H9 (cell line): ENCODE measurements around the gene SH3RF2. TPM values are rescaled to one million over a fixed set of nuclear protein-coding genes. Genes with fewer than 3 reads are reported as not detected.
A peak's percentile ranks its signal among the peaks of the same experiment; 100 is the strongest.

Source experiments
- DNase-seq: peaks from one replicate; pipeline ENCODE4 v3.0.0-alpha.2; 2017
- H2AFZ ChIP-seq: one replicate; pipeline ENCODE4 v1.6.1; 2013; ENCODE audit warnings: mild to moderate bottlenecking, low read length, control low read depth, moderate library complexity
- H2AK5ac ChIP-seq: 2 replicates; pipeline ENCODE4 v1.6.1; 2013; ENCODE audit warnings: low read length, control low read depth, mixed read lengths; ENCODE audit not compliant: insufficient read length
- H2BK120ac ChIP-seq: one replicate; pipeline ENCODE4 v1.6.1; 2013; ENCODE audit warnings: low read depth, mild to moderate bottlenecking, low read length, control low read depth, inconsistent platforms; ENCODE audit not compliant: poor library complexity, severe bottlenecking
- H2BK12ac ChIP-seq: 2 replicates; pipeline ENCODE4 v1.6.1; 2013; ENCODE audit warnings: low read length, control low read depth, mixed read lengths, low read depth; ENCODE audit not compliant: insufficient read length
- H2BK15ac ChIP-seq: 2 replicates; pipeline ENCODE4 v1.6.1; 2013; ENCODE audit warnings: low read depth, low read length, control low read depth
- H2BK20ac ChIP-seq: one replicate; pipeline ENCODE4 v1.6.1; 2013; ENCODE audit warnings: low read depth, mild to moderate bottlenecking, low read length, control low read depth, inconsistent platforms; ENCODE audit not compliant: poor library complexity, severe bottlenecking
- H2BK5ac ChIP-seq: 2 replicates; pipeline ENCODE4 v1.6.1; 2013; ENCODE audit warnings: low read length, control low read depth, mixed read lengths; ENCODE audit not compliant: insufficient read length
- H3K14ac ChIP-seq: 2 replicates; pipeline ENCODE4 v1.6.1; 2013; ENCODE audit warnings: low read length, control low read depth; ENCODE audit not compliant: insufficient read depth
- H3K18ac ChIP-seq: 2 replicates; pipeline ENCODE4 v1.6.1; 2013; ENCODE audit warnings: low read depth, mild to moderate bottlenecking, mixed read lengths, low read length, control low read depth; ENCODE audit not compliant: insufficient read length
- H3K23ac ChIP-seq: 2 replicates; pipeline ENCODE4 v1.6.1; 2013; ENCODE audit warnings: low read length, control low read depth, mixed read lengths, low read depth; ENCODE audit not compliant: insufficient read length
- H3K23me2 ChIP-seq: 2 replicates; pipeline ENCODE4 v1.6.1; 2013; ENCODE audit warnings: low read depth, mild to moderate bottlenecking, mixed read lengths, low read length, control low read depth; ENCODE audit not compliant: insufficient read length, poor library complexity, severe bottlenecking
- H3K27ac ChIP-seq: 2 replicates; pipeline ENCODE4 v1.5.1; 2013; ENCODE audit warnings: low read length, control low read depth, mixed read lengths, low read depth; ENCODE audit not compliant: insufficient read length
- H3K27me3 ChIP-seq: 2 replicates; pipeline ENCODE4 v1.6.1; 2013; ENCODE audit warnings: low read length, control low read depth, inconsistent platforms; ENCODE audit not compliant: insufficient read depth
- H3K4ac ChIP-seq: 2 replicates; pipeline ENCODE4 v1.6.1; 2013; ENCODE audit warnings: low read depth, mild to moderate bottlenecking, control low read depth, inconsistent platforms, low read length, moderate library complexity
- H3K4me1 ChIP-seq: 2 replicates; pipeline ENCODE4 v1.6.1; 2013; ENCODE audit warnings: low read length, control low read depth, inconsistent platforms; ENCODE audit not compliant: insufficient read depth
- H3K4me2 ChIP-seq: 2 replicates; pipeline ENCODE4 v1.6.1; 2013; ENCODE audit warnings: low read length, control low read depth, mixed read lengths; ENCODE audit not compliant: insufficient read length, insufficient read depth
- H3K56ac ChIP-seq: 2 replicates; pipeline ENCODE4 v1.6.1; 2013; ENCODE audit warnings: low read depth, mild to moderate bottlenecking, mixed read lengths, low read length, control low read depth; ENCODE audit not compliant: insufficient read length
- H3K79me1 ChIP-seq: 2 replicates; pipeline ENCODE4 v1.6.1; 2013; ENCODE audit warnings: low read depth, mild to moderate bottlenecking, moderate library complexity, low read length, control low read depth, inconsistent platforms; ENCODE audit not compliant: insufficient read depth, poor library complexity, severe bottlenecking
- H3K79me2 ChIP-seq: 2 replicates; pipeline ENCODE4 v1.6.1; 2013; ENCODE audit warnings: low read length, control low read depth, inconsistent platforms; ENCODE audit not compliant: insufficient read depth
- H3K9ac ChIP-seq: 2 replicates; pipeline ENCODE4 v1.6.1; 2013; ENCODE audit warnings: low read length, control low read depth, mixed read lengths; ENCODE audit not compliant: insufficient read length; ENCODE audit errors: extremely low read depth
- H3K9me3 ChIP-seq: one replicate; pipeline ENCODE4 v1.6.1; 2013; ENCODE audit warnings: low read depth, low read length, inconsistent platforms; ENCODE audit not compliant: control insufficient read depth
- H3T11ph ChIP-seq: one replicate; pipeline ENCODE4 v1.6.1; 2013; ENCODE audit warnings: mild to moderate bottlenecking, low read length, control low read depth, inconsistent platforms
- H4K20me1 ChIP-seq: one replicate; pipeline ENCODE4 v1.6.1; 2013; ENCODE audit not compliant: control insufficient read depth, insufficient read length, insufficient read depth
- H4K5ac ChIP-seq: 2 replicates; pipeline ENCODE4 v1.6.1; 2013; ENCODE audit warnings: low read depth, mild to moderate bottlenecking, mixed read lengths, low read length, control low read depth; ENCODE audit not compliant: insufficient read length
- H4K8ac ChIP-seq: replicated peaks from 2 replicates; pipeline ENCODE4 v1.6.1; 2013; ENCODE audit warnings: low read length, control low read depth, mixed read lengths, low read depth; ENCODE audit not compliant: insufficient read length
- H4K91ac ChIP-seq: 2 replicates; pipeline ENCODE4 v1.6.1; 2013; ENCODE audit warnings: low read depth, mild to moderate bottlenecking, moderate library complexity, mixed read lengths, low read length, control low read depth; ENCODE audit not compliant: insufficient read length
- H3K27ac Mint-ChIP-seq, 3 experiments: 2 replicates in 2 of 3; 3 replicates in 1 of 3; pipeline ENCODE4 v1.8.0; 2020 to 2021; ENCODE audit warnings: mixed read lengths in 3 of 3, mild to moderate bottlenecking in 1 of 3, moderate library complexity in 1 of 3
- H3K27me3 Mint-ChIP-seq: 2 replicates; pipeline ENCODE4 v1.8.0; 2021; ENCODE audit warnings: low read depth, mild to moderate bottlenecking, moderate library complexity, mixed read lengths
- H3K36me3 Mint-ChIP-seq, 3 experiments: 2 replicates in 2 of 3; 3 replicates in 1 of 3; pipeline ENCODE4 v1.8.0; 2020 to 2021; ENCODE audit warnings: low read depth in 3 of 3, mixed read lengths in 3 of 3; ENCODE audit not compliant: insufficient read depth in 1 of 3
- H3K4me1 Mint-ChIP-seq, 2 experiments: 2 replicates each; pipeline ENCODE4 v1.8.0; 2020; ENCODE audit warnings: mixed read lengths in 2 of 2
- H3K4me3 Mint-ChIP-seq, 2 experiments: 2 replicates in 1 of 2; 3 replicates in 1 of 2; pipeline ENCODE4 v1.8.0; 2020 to 2021; ENCODE audit warnings: mild to moderate bottlenecking in 2 of 2, mixed read lengths in 2 of 2, moderate library complexity in 1 of 2
- H3K9me3 Mint-ChIP-seq, 2 experiments: 2 replicates in 1 of 2; 3 replicates in 1 of 2; pipeline ENCODE4 v1.8.0; 2020; ENCODE audit warnings: mild to moderate bottlenecking in 2 of 2, mixed read lengths in 2 of 2, moderate library complexity in 1 of 2
- CTCF ChIP-seq: fragments of 200-600 bp; sonication (generic); conservative IDR thresholded peaks from 3 replicates; pipeline ENCODE4 v1.8.0; 2021; ENCODE audit warnings: antibody characterized with exemption, mild to moderate bottlenecking
- WGBS: extraction: QIAGEN DNeasy Blood & Tissue Kit; methylation state at CpG from one replicate; pipeline ENCODE4 v1.1.7; 2013; ENCODE audit warnings: missing lambda C conversion rate, low lambda C conversion rate, mixed read lengths; ENCODE audit not compliant: insufficient read length; ENCODE audit errors: extremely low coverage; 5-methylcytosine and 5-hydroxymethylcytosine counted together
- total RNA-seq: library from RNA; stranded (reverse); gene quantifications from 2 replicates; pipeline ENCODE4 v1.2.1, GENCODE V29; 2021

Gene SH3RF2
- total RNA-seq, 1 experiment from 2014 or later: 0.66 TPM

GRCh38 chr5:145945620-145946111 lies 9.3 kb downstream of the SH3RF2 start:
- no peak overlapping the region for H2BK120ac ChIP-seq
- no peak for DNase-seq
- H3K4me1 ChIP-seq: no peaks in the 10 kb centered on the region
- H2AK5ac ChIP-seq: no peak overlapping the region
- Mint-ChIP-seq H3K4me3 (no peak overlapping the region), H3K27ac (peak overlapping the region in 1 of 3 experiments; percentile 12; a peak in 1 of 7 replicates), H3K9me3 (no peaks in the 10 kb centered on the region), H3K4me1 (peaks cover 11 to 14% of the 10 kb centered on the region in 2 experiments), H3K36me3 (no peaks in the 10 kb centered on the region), H3K27me3 (no peaks in the 10 kb centered on the region)
- no peak overlapping the region for H3K4ac ChIP-seq
- H4K8ac ChIP-seq: no peak overlapping the region
- no peak overlapping the region for H3K4me2 ChIP-seq
- no peak overlapping the region for H4K5ac ChIP-seq
- H4K20me1 ChIP-seq: no peaks in the 10 kb centered on the region
- no CpG with 5 or more reads among the region's 2 CpGs for WGBS
- no peak overlapping the region for H2BK12ac ChIP-seq
- no peak for TF ChIP-seq CTCF
- H3K23me2 ChIP-seq: no peaks in the 10 kb centered on the region
- no peaks in the 10 kb centered on the region for H3K79me2 ChIP-seq
- H3K9ac ChIP-seq: no peak overlapping the region
- no peak overlapping the region for H2BK20ac ChIP-seq
- H3K27ac ChIP-seq: no peak overlapping the region
- no peaks in the 10 kb centered on the region for H3K9me3 ChIP-seq
- no peaks in the 10 kb centered on the region for H3K27me3 ChIP-seq
- no peak overlapping the region for H4K91ac ChIP-seq
- H3T11ph ChIP-seq: no peak overlapping the region
- no peak overlapping the region for H2BK15ac ChIP-seq
- H3K23ac ChIP-seq: no peak overlapping the region
- no peaks in the 10 kb centered on the region for H3K79me1 ChIP-seq
- no peak overlapping the region for H2BK5ac ChIP-seq
- no peak overlapping the region for H2AFZ ChIP-seq
- no peak overlapping the region for H3K14ac ChIP-seq
- no peak overlapping the region for H3K18ac ChIP-seq
- no peak overlapping the region for H3K56ac ChIP-seq
